ENCODE results near the gene TRIM3. TPM values are rescaled to one million over a fixed set of nuclear protein-coding genes. Genes with fewer than 3 reads are reported as not detected.
"Not testable (repeated sequence)": the region's sequence is repeated elsewhere in the genome, so short reads cannot be mapped to it uniquely, and the experiment has no call there.

Gene TRIM3
- 20.5 TPM for total RNA-seq
- long read RNA-seq, transcript TRIM3-201 (12 exons, 2,879 nt) = major isoform, 19 of 35 reads
- long read RNA-seq, partial matches to known transcripts = 3 of 35 reads
- long read RNA-seq, other reads (novel, unspliced or antisense) = 12 of 35 reads

DNA sequence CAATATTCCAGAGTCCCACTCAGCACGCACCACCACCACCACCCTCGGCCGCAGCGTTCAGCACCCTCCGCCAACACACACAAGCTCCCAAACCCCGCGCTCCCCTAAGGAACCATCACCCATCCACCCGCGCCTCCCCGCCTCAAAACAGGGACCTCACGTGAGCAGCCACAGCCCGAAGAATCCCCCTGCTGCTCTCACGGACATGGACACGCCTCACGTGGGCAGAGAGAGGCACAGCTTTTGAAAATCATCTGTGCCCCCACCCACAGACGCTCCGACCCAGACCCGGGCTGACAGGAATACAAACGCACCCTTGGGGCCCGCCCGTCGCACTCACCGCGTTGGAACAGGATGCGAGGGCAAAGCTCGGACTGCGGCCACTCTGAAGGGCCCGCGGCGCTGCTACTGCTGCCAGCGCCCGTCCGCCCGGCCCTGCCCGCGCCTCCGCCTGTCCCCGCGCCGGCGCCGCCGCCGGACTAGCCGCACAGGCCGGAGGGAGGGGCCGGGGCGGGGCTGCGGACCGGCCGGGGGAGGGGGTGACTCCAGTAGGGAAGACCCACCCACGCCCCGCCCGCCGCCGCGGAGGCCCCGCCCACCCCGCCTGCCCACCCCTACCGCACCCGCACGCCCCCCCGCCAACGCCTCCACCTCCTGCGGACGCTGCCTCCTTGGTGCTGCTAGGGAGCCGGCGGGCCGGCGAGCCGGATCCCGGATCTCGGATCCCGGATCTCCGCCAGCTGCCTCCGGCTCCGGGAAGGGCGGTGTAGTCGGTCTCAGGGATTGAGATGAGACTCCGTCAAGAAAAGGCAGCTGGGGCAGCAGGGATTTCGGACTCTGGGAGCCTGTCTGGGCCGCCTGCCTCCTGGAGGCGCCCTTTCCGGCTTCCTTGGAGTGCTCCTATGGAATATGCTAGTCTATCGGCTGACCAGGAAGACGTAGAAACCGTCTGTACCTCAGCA, at the start of gene TRIM3:
TSS of gene TRIM3 (minus strand) at position 491 of the 962 bp plus-strand sequence. CDS start 8,246 bp downstream, outside the sequence.
- peak; percentile 95 for DNase-seq (ENCODE audit: low spot score)

DNA sequence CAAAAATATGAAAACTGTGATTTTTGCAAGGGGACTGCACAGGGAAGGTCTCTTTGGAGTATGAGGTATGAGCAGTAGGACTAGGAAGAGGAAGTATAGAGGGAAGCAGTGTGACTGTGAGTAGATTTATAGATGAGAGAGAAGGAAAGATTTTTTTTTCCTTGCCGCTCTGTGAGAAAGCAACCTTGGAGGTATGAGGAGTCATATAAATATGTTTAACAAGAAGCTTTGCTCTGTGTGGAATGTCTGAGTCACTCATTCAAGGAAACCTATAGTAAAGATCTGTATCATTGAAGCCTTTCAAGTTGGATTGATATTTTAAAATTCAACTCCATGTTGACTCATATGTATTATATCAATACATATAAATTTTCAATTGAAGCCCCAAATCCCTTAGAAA, 49.5 kb upstream of the TRIM3 start:
- no peak for DNase-seq (ENCODE audit: low spot score)

DNA sequence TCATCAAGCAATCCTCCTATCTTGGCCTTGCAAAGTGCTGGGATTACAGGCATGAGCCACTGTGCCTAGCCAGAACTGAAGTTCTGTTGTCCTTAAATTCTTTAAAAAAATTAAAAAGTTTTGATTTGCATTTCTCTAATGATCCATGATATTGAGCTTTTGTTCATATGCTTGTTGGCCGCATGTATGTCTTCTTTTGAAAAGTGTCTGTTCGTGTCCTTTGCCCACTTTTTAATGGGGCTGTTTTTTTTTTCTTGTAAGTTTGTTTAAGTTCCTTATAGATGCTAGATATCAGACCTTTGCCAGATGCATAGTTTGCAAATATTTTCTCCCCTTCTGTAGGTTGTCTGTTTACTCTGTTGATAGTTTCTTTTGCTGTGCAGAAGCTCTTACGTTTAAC, 48.2 kb upstream of the TRIM3 start:
- not testable (repeated sequence) for DNase-seq (ENCODE audit: low spot score)

DNA sequence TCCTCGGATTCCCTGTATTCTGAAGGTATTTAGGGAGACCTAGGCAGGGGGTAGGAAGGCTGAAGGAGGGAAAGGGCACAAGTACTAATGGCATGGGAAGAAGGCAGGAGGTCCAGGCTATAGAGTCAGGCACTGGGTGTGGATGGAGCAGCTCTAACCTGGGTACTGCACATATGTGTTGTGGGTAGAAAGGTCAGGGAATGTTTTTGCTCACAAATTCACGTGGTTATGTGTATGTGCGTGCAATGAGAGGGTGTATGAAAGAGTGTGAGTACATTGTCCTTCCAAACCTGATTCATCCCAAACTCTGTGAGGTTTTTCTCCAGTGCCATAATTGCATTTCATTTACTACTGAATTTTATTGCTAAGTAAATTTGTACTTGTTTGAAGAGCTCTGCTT, 46.5 kb upstream of the TRIM3 start:
- DNase-seq (ENCODE audit: low spot score) = no peak

DNA sequence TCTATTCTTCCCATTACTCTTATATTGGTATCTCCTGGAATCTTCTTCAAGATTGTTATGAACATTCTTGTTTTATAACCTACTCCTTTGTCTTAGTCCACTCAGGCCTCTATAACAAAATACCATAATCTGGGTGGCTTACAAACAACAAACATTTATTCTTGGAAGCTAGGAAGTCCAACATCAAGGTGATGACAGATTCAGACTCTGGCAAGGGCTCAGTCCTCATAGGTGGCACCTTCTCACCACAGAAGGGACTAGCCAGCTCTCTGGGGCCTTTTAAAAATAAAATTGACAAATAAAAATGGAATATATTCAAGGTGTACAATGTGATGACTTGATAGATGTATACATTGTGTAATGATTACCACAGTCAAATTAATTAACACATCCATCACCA, 43.1 kb upstream of the TRIM3 start:
- no peak for DNase-seq (ENCODE audit: low spot score)

DNA sequence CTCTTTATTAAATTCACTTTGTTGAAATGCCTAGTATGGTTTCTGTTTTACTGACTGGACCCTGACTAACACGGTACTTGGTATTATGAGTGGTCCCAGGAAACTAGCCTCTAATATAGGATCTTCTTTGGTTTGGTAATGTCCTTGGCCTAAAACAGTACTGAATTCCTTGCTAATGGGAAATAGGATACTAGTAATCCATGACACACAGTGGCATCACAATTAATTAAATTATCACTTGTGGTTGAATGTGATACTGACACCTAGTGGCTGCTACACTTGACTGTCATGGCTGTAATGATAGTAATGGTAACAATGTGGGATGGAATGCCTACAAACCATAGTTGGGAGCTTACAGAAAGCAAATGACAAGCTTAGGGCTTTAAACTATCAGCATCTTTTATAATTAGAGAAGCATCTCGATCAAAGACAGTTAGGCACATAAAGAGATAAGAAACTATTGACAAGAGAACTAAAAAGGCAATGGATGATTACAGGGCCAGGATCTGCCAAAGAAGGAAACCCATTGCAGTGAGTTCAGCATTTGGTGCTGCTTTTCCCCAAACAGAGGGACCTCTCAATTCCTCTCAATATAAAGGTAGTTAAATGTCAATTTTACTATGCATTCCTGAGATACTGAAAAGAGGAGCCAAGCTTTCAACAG, 32.0 kb upstream of the TRIM3 start:
- DNase-seq (ENCODE audit: low spot score) = no peak

DNA sequence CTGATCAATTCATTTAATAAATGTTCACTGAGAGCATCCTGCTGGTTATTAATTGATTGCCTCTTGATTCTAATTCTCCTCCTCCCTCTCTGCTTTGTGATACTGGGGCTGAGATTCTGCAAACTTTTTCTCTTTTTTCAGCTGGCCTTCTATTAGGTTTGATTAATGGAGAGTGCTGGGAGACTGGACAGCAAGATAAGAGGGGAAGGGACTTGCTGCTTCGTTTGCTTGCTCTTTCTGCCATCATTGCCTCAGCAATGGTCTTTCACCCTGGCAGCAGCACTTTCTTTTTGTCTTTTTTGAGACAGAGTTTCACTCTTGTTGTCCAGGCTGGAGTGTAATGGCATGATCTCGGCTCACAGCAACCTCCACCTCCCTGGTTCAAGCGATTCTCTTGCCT, 30.4 kb upstream of the TRIM3 start:
- no peak for DNase-seq (ENCODE audit: low spot score)

DNA sequence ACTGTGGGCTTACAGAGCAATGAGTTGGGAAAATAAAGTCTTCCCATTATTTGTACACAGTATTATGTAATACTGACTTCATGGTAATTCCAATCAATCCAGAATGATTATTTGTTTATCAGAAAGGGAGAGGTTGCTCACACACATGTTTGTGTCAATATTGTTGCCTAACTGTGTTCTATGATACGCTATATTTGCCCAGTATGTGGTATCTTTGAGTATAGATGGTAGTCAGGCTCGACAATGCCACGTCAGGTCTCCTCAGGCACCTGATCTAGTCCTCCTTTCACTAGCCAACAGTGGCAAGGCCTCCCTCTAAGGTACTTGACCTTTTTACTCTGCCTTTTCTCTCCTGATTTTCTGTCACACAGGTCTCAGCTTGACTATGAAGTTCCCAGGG, 28.6 kb upstream of the TRIM3 start:
- DNase-seq (ENCODE audit: low spot score) = no peak

DNA sequence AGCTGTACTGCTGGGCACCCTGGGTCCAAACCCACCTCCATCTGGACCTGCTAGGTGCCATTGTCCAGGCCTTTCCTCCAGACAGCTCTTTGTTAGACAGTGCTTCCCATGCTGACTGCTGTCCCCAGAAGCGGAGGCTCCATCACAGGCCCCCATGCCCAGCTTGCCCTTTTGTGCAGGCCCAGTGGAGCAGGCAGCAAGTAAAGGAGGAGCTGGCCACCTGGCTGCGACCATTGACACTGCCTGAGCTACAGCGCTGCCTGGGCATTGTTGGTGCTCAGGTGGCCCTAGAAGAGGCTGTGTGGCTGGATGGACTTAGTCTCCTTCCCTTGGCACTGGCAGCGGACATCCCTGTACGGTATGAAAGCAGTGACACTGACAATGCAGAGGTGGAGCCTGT, 24.8 kb upstream of the TRIM3 start:
- no peak for DNase-seq (ENCODE audit: low spot score)

DNA sequence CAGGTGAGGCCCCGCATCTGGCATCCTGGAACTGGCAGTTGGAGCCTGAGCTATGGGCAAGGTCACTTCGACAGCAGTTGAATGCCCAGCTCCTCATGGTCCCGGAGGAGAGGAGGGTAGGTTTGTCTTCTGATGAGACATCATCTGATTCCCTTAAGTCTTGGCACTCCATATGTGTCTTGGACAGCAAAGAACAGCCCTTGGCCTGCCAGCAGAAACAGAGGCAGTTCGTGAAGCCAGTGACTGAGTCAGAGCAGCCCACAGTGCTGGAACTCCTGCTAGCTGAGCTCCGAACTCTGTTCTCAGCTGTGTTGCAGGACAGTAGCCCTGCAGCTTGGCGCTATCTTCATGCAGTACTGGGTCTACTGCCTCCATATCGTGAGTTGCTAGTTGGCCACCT, 24.4 kb upstream of the TRIM3 start:
- no peak for DNase-seq (ENCODE audit: low spot score)

DNA sequence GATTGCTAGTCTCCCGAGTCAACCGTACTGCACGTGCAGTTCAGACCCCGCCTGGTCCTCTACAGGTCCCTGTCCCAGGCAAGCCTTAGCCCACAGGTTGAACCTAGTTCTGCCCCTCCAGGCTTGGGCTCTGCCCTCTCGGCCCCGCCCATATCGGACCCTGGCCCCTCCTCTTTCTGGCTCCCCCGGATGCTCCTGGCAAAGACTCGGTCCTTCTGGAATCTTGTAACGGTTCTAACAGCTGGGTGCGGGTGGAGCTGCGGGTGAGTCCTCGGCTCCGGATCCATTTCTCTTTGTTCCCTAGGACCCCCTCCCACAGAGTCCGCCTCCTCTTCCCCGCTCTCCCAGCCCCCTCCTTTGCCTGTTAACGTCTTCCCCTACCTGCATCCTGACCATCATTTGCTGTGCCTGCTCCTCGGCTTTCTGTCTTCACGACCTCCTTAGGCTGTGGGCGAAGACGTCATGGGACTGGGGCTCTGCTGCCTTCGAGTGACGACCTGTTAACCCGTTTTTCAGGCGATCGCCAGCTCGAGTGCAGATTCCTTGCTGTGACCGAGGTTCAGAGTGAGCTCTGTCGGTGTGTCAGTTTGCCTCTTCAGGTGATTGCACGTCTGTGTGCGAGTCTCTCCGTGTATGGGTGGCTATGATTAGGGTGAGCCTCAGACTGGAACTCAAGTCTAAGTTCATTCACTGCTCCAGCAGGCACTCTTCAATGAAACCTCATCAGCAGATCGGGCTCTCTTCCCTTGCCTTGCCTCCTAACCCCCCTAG, 23.5 kb upstream of the TRIM3 start, which contains the start of gene DNHD1:
TSS of gene DNHD1 (plus strand) at position 212 of the 771 bp plus-strand sequence. CDS start 936 bp downstream, outside the sequence.
- no peak for DNase-seq (ENCODE audit: low spot score)

DNA sequence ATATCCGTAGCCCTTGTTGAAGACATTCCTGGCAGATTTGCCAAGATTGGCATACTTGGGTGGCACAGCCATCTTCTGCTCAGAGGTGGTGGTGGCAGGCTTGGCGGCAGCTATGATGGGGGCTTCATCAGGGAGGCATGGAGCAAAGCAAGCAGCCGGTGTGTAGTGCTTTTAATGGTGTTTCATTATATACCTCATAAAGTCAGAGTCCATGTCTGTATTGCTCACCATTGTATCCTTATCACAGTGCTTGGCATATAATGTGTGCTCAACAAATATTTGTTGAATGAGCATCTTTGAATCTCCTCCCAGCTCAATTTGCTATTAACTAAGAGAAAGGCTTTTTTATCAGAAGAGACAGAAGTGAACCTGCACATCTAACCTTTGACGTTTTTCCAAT, 15.6 kb upstream of the TRIM3 start:
- no peak for DNase-seq (ENCODE audit: low spot score)

DNA sequence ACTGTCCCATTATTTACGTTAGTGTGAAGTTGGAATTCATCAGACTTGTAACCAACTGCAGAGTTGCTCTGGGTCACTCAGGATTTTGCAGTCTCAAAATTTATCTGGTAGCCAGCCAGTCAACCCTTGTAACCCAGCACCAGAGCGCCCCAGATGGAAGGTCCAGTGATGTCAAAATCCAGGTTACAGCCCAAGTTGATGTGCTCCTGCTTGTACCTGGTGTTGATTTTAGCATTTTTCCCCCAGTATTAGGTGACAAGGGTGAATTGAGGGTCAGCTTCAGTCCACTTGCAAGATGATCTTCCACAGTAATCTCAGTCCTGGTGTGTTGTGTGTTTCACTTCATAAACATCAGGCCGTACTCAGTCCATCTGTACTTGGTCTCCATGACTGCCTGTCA, 15.1 kb upstream of the TRIM3 start:
- DNase-seq (ENCODE audit: low spot score) = no peak

DNA sequence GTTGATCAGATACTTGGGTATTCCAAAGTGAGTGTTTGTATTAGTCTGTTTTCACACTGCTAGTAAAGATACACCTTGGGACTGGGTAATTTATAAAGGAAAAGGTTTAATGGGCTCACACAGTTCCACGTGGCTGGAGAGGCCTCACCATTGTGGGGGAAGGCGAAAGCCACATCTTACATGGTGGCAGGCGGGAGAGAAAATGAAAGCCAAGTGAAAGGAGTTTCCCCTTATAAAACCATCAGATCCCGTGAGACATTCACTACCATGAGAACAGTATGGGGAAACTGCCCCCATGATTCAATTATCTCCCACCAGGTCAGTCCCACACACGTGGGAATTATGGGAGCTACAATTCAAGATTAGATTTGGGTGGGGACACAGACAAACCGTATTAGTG, 14.6 kb upstream of the TRIM3 start:
- no peak for DNase-seq (ENCODE audit: low spot score)

DNA sequence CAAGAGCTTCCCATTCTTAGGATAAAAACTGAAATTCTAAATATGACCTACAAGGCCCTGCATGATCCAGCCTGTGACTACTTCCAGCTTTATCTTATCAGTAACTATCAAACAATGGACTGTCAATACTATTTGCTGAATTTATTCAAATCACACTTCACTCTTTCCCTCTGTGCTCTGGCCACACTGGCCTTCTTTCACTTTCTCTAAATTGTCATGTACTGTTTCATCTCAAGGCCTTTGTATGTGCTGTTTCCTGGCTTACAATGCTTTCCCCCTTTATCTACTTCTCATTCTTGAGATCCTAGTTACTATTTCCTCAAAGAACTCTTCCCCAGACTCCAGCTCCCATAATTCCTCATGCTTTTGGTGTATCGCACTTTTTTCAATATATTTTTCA, 13.2 kb upstream of the TRIM3 start:
- DNase-seq (ENCODE audit: low spot score) = no peak

DNA sequence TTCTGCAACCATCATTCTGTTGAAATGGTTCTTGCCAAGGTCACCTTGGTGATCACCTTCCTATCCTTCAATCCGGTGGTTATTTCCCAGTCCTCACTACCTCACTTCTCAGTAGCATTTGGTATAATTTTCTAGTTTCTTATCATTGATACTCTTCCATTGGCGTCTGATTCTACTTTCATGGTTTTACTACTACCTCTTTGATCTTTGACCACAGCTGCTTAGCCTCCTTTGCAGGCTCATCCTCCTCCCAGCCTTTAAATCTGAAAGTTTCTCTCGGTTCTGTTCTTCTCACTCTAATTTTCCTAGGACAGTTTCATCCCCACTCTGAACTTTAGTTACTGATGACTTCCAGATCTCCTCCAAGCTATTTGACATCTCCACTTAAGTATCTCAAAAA, 12.5 kb upstream of the TRIM3 start:
- DNase-seq (ENCODE audit: low spot score) = no peak

DNA sequence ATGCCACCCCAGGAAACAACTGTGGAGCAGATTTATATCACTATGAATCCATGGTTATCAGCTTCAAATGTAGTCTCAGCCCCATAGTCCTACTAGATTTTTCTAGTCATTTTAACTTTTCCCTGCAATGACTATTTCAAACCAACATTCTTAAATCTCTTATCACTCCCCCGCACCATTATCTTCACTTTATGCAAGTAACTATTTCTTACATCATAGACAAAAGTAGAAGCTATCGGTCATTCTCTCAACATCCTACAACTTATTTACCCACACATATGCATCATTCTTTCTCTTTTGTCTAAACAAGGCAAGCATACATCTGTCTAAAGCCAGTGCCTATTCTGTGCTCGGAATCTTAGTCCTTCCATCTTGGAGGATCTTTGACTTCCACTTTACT, 11.9 kb upstream of the TRIM3 start:
- no peak for DNase-seq (ENCODE audit: low spot score)

DNA sequence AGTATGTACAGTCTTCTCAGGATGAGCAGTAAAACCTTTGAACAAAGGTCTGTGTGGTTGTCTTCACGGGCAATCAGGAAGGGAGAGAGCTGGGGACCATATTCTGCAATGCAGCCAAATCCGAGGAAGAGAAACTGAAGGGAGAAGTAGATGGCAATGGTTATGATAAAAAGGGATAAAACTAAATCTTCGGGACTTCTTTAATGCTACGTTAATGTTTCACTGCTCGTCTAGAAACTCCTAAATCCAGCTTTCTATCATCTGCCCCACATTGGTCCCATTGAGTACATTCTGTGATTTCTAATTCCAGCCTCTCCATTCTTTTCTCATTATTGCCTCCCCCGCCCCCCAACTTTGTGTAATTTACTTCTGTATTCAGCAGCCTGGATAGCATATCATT, 9.3 kb upstream of the TRIM3 start:
- no peak for DNase-seq (ENCODE audit: low spot score)

DNA sequence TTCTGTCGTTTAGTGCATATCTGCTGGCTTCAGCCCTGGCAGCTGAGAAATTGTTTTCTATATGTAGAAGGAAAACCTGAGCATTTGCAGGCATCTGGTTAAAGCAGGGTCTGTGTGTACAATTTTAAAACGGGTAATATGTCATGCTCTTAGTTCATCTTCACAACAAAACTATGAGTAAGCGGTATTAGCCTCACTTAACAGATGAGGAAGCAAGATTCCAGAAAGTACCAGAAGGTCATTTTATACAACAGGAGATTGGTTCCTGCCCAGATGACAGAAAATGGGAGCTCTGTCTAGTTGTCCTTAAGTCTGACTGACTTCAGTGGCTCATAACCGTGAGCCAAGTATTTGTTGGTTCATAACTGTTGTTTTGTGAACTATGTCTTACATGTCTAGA, 8.7 kb upstream of the TRIM3 start:
- DNase-seq (ENCODE audit: low spot score) = no peak

DNA sequence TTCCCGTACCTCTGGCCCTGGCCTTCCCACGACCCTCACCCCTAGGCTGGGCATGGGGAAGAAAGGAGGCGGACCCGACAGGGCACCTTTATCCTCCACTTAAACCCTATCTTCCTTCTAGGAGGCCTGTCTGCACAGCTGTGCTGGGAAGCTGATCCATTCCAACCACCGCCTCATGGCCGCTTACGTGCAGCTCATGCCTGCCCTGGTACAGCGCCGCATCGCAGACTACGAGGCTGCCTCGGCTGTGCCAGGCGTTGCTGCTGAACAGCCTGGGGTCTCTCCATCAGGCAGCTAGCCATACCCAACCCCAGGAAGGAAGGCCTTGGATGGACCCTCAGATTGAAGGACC, 8.2 kb upstream of the TRIM3 start:
- DNase-seq (ENCODE audit: low spot score) = no peak
